Endothelial cell of umbilical vein (primary cell): ENCODE measurements around the gene MESP1. TPM values are rescaled to one million over a fixed set of nuclear protein-coding genes. Genes with fewer than 3 reads are reported as not detected.

Experiments
- BruUV-seq: library from RNA; stranded (reverse); fragments of 400-500 nt; replicated peaks from 2 replicates; lab custom pipeline; 2021; lab: Mats Ljungman, UMichigan
- CTCF ChIA-PET: fragments of 300-600, 350-600 bp; sonication (Branson Sonifier 250); formaldehyde crosslinking; loops from one replicate; lab custom pipeline; 2021; ENCODE audit warnings: antibody characterized with exemption, inconsistent platforms; lab: Charles Lee
- POLR2A ChIA-PET: fragments of 300-600, 350-600 bp; sonication (Branson Sonifier 250); formaldehyde crosslinking; loops from one replicate; lab custom pipeline; 2021; ENCODE audit warnings: antibody characterized with exemption, inconsistent platforms; lab: Charles Lee
- DNase-seq: peaks from one replicate; pipeline ENCODE4 v3.0.0-alpha.2; 2011; ENCODE audit warnings: low read depth, low spot score
- FAIRE-seq: peaks from 2 replicates; lab custom pipeline; 2011; peaks lifted over from hg19 to GRCh38; lab: Jason Lieb, UNC
- H2AFZ ChIP-seq: 2 replicates; pipeline ENCODE4 v1.6.0; 2012; ENCODE audit warnings: low read depth, low read length, control low read depth, inconsistent platforms
- H3K27ac ChIP-seq: 2 replicates; pipeline ENCODE4 v1.5.1; 2011; ENCODE audit warnings: low read depth, mild to moderate bottlenecking, control low read depth, low read length, moderate library complexity; ENCODE audit not compliant: insufficient read depth
- H3K27me3 ChIP-seq, 2 experiments: 2 replicates each; pipeline versions ENCODE4 v1.6.0 to v1.6.1; 2011; ENCODE audit warnings: low read length in 2 of 2, mixed read lengths in 1 of 2; ENCODE audit not compliant: control insufficient read depth in 2 of 2, insufficient read depth in 2 of 2
- H3K36me3 ChIP-seq, 2 experiments: 2 replicates in 1 of 2; 3 replicates in 1 of 2; pipeline ENCODE4 v1.5.1; 2011; ENCODE audit warnings: low read length in 2 of 2, mild to moderate bottlenecking in 1 of 2, moderate library complexity in 1 of 2; ENCODE audit not compliant: control insufficient read depth in 2 of 2, insufficient read depth in 2 of 2; ENCODE audit errors: extremely low read depth in 1 of 2
- H3K4me1 ChIP-seq: 3 replicates; pipeline ENCODE4 v1.5.1; 2011; ENCODE audit warnings: mild to moderate bottlenecking, low read length; ENCODE audit not compliant: control insufficient read depth, insufficient read depth; ENCODE audit errors: extremely low read depth
- H3K4me2 ChIP-seq: 2 replicates; pipeline ENCODE4 v1.6.1; 2011; ENCODE audit warnings: low read length, control low read depth, mixed read lengths; ENCODE audit not compliant: insufficient read depth
- H3K4me3 ChIP-seq, 3 experiments: fragments of 200-600 bp in 1 of 3; sonication (generic), shearing (Covaris generic) in 1 of 3; replicated peaks in 1 of 3; 2 replicates each; pipeline ENCODE4 v1.5.1; 2011 to 2016; ENCODE audit warnings: control low read depth in 3 of 3, low read length in 3 of 3, mild to moderate bottlenecking in 2 of 3, inconsistent platforms in 1 of 3, low read depth in 1 of 3, moderate library complexity in 1 of 3; ENCODE audit not compliant: insufficient read depth in 1 of 3
- H3K79me2 ChIP-seq: 2 replicates; pipeline ENCODE4 v1.6.0; 2012; ENCODE audit warnings: low read length, inconsistent platforms; ENCODE audit not compliant: control insufficient read depth, insufficient read depth
- H3K9ac ChIP-seq: replicated peaks from 2 replicates; pipeline ENCODE3; 2011; ENCODE audit warnings: low read length, control low read depth; ENCODE audit not compliant: insufficient read depth; ENCODE audit errors: extremely low read depth
- H3K9me1 ChIP-seq: replicated peaks from 3 replicates; pipeline ENCODE4 v1.6.0; 2011; ENCODE audit warnings: mild to moderate bottlenecking, low read length; ENCODE audit not compliant: control insufficient read depth, insufficient read depth; ENCODE audit errors: extremely low read depth
- H3K9me3 ChIP-seq: replicated peaks from 2 replicates; pipeline ENCODE4 v1.5.1; 2012; ENCODE audit warnings: low read length, inconsistent platforms; ENCODE audit not compliant: control insufficient read depth, insufficient read depth
- H4K20me1 ChIP-seq: replicated peaks from 2 replicates; pipeline ENCODE3; 2011; ENCODE audit warnings: mild to moderate bottlenecking, low read length; ENCODE audit not compliant: control insufficient read depth, insufficient read depth; ENCODE audit errors: extremely low read depth
- CTCF ChIP-seq, 2 donors: IDR thresholded peaks; 1 replicate in 1 of 2; 2 replicates in 1 of 2; pipeline ENCODE4 v1.5.1; 2011; ENCODE audit warnings: low read length in 2 of 2, mild to moderate bottlenecking in 2 of 2, moderate library complexity in 2 of 2, control low read depth in 1 of 2, inconsistent platforms in 1 of 2, low read depth in 1 of 2; ENCODE audit not compliant: insufficient read depth in 1 of 2; ENCODE audit errors: extremely low read depth in 1 of 2
- FOS ChIP-seq: IDR thresholded peaks from 2 replicates; pipeline ENCODE4 v1.6.1; 2011; ENCODE audit warnings: mild to moderate bottlenecking, low read length, moderate library complexity, borderline replicate concordance; ENCODE audit not compliant: insufficient read depth
- GATA2 ChIP-seq: IDR thresholded peaks from 2 replicates; pipeline ENCODE4 v1.7.0; 2011; ENCODE audit warnings: low read depth, mild to moderate bottlenecking, moderate library complexity, mixed read lengths, low read length; ENCODE audit not compliant: insufficient read length, insufficient read depth
- MAX ChIP-seq: IDR thresholded peaks from 2 replicates; pipeline ENCODE4 v1.6.1; 2011; ENCODE audit not compliant: insufficient read depth, insufficient read length
- MYC ChIP-seq: IDR thresholded peaks from one replicate; pipeline ENCODE4 v1.6.1; 2011; ENCODE audit warnings: mild to moderate bottlenecking, low read depth, low read length
- POLR2A ChIP-seq: IDR thresholded peaks from 2 replicates; pipeline ENCODE4 v1.6.1; 2012; ENCODE audit warnings: low read depth, mild to moderate bottlenecking, control low read depth, low read length
- dilution Hi-C: fragments of 300-500 bp; cut with MboI; formaldehyde crosslinking; loops from one replicate; pipeline ENCODE4 v1.15.0; 2019; ENCODE audit warnings: low sequenced_read_pairs; ENCODE audit not compliant: extremely low pct_ligation_motif_present
- intact Hi-C: fragments of 100-400 bp; cut with micrococcal nuclease; formaldehyde crosslinking; loops from one replicate; pipeline ENCODE4 v1.10.0; 2022
- polyA plus RNA-seq, 4 experiments: library from polyadenylated mRNA; depleted of rRNA in 3 of 4; stranded (reverse) in 3 of 4; unstranded in 1 of 4; fragments of >200 nt; gene quantifications; 2 replicates each; pipeline versions ENCODE4 v1.2.1 to v1.2.3, GENCODE V29; 2011 to 2012; ENCODE audit warnings: missing spikeins in 1 of 4
- total RNA-seq: library from RNA; stranded (reverse); gene quantifications from 2 replicates; pipeline ENCODE4 v1.2.3, GENCODE V29; 2021

The MESP1 gene
- total and polyA plus RNA-seq, 2 donors (not counting 3 experiments of a cell fraction or from before 2014, with no cell fraction given) = 0.68 to 1.7 TPM

GRCh38 chr15:89772932-89773583, 22.0 kb upstream of the MESP1 start:
- no peak overlapping the region for H3K27ac ChIP-seq
- no TSS peak for BruUV-seq
- intact Hi-C loops (no loop called here), dilution Hi-C loops (loop anchor here (25.0 kb wide), 1 partner anchor 89 kb away; no protein-coding TSS in a partner anchor)
- H3K79me2 ChIP-seq = no peaks in the 10 kb centered on the region
- H2AFZ ChIP-seq = no peak overlapping the region
- peak; percentile 49 for FAIRE-seq
- peak; percentile 20 for DNase-seq
- no peak overlapping the region for H3K4me3 ChIP-seq
- H3K4me2 ChIP-seq = no peak overlapping the region
- H3K4me1 ChIP-seq = peaks cover 6% of the 10 kb centered on the region
- TF ChIP-seq MYC (no peak), MAX (no peak), POLR2A (no peak), CTCF (IDR thresholded peaks at IDR 0.05; ENCODE audit: extremely low read depth in 1 of 2, insufficient read depth in 1 of 2, low read depth in 1 of 2, low read length in 2 of 2) (peak; percentile 6)
- no peaks in the 10 kb centered on the region for H3K9me3 ChIP-seq
- ChIA-PET CTCF (interaction anchor here (1.0 to 4.8 kb wide), 6 partner anchors 11 to 115 kb away, joined by 4 to 36 read pairs (median 8); no protein-coding TSS in a partner anchor), POLR2A (no interaction called here)
- no peak overlapping the region for H3K9ac ChIP-seq
- no peaks in the 10 kb centered on the region for H3K36me3 ChIP-seq
- H3K27me3 ChIP-seq = no peaks in the 10 kb centered on the region
- no peaks in the 10 kb centered on the region for H3K9me1 ChIP-seq
- H4K20me1 ChIP-seq = no peaks in the 10 kb centered on the region

- Histone ChIP-seq H3K9me1 (no peaks in the 10 kb centered on the region), H3K9ac (no peak overlapping the region), H3K4me2 (no peak overlapping the region), H4K20me1 (no peaks in the 10 kb centered on the region), H3K9me3 (no peaks in the 10 kb centered on the region), H3K36me3 (no peaks in the 10 kb centered on the region), H3K4me3 (no peak overlapping the region), H3K27me3 (no peaks in the 10 kb centered on the region), H3K4me1 (no peaks in the 10 kb centered on the region), H3K79me2 (no peaks in the 10 kb centered on the region), H2AFZ (no peak overlapping the region), H3K27ac (no peak overlapping the region)
- no peak for TF ChIP-seq MAX
- TF ChIP-seq GATA2 = peak; percentile 68
- TF ChIP-seq FOS = peak; percentile 9
- no peak for TF ChIP-seq CTCF (IDR thresholded peaks at IDR 0.05; ENCODE audit: extremely low read depth in 1 of 2, insufficient read depth in 1 of 2, low read depth in 1 of 2, low read length in 2 of 2)
- no peak for TF ChIP-seq MYC
- DNase-seq (peak; percentile 40), FAIRE-seq (peak; percentile 75)
- dilution Hi-C loops (loop anchor here (25.0 kb wide), 1 partner anchor 92 kb away; no protein-coding TSS in a partner anchor), intact Hi-C loops (no loop called here)
- BruUV-seq = no TSS peak
- ChIA-PET POLR2A (no interaction called here), CTCF (interaction anchor here (0.8 to 4.8 kb wide), 4 partner anchors 9 to 118 kb away, joined by 3 to 36 read pairs (median 10); no protein-coding TSS in a partner anchor)
Observed at GRCh38 chr15:89770041-89770440, 19.0 kb upstream of the MESP1 start.
